AML-193 (cell line): ENCODE measurements around the gene EIF2S2.
A peak's percentile ranks its signal among the peaks of the same experiment; 100 is the strongest.

Source experiments
- DNase-seq, 2 experiments: peaks; one replicate each; lab custom pipeline; 2025; lab: John Stamatoyannopoulos, UW

The EIF2S2 gene

DNA sequence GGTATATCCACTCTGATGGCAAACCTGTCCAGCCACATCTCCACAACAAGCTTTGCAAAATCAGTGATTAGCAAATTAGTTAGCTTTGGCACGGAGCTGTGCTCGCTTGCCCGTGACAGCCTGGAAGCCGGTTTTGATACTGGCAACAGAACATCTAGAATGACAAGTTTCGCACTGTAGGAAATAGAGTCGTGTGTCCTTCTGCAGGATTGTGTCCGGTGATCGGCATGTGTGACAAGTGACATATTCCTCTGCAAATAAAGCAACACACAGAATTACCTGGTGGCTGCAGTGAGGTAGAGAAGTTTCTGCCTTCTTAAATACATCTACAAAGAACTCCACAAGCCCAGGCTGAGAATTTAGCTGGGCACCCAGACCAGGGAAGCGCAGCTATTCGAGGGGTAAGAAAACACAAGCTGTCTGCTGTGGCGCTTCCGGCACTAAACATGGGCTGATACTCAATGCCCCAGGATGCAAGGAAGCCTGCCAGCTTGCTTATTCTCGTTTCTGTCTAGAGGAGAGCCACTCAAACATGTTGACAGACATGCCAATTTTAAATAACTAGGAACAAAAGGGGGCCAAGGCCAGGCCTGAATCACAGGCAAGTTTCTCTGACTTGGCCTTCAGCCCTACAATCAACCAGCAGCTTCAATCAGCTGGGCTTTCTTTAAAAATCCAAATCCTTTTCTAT, 22.2 kb downstream of the EIF2S2 start:
- DNase-seq: no peak

DNA sequence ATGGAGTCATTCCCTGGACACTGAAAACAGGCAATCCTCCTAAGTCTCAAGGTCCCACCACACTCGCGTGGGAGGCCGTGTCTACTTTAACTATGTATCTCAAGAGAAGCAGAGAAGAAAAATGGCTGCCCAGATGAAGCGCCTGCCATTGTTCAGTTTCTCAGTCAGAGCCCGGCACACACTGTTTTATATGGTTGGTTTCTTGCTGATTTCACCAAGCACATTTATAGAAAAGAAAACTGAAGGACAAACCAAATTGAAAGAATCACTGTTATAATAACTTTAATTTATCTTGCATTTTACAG, 22.9 kb downstream of the EIF2S2 start:
- DNase-seq: no peak

- no peak for DNase-seq
Measured at GRCh38 chr20:34088305-34089174, 23.5 kb downstream of the EIF2S2 start.

GRCh38 chr20:34085544-34086040, 26.5 kb downstream of the EIF2S2 start:
- DNase-seq: no peak

- no peak for DNase-seq
Measured at GRCh38 chr20:34084227-34084923, 27.7 kb downstream of the EIF2S2 start.

GRCh38 chr20:34083781-34084180, 28.3 kb downstream of the EIF2S2 start:
- no peak for DNase-seq

- DNase-seq: no peak
Measured at GRCh38 chr20:34083137-34083536, 28.9 kb downstream of the EIF2S2 start.

- no peak for DNase-seq
Measured at GRCh38 chr20:34082232-34082887, 29.7 kb downstream of the EIF2S2 start.

GRCh38 chr20:34079818-34080217, 32.2 kb downstream of the EIF2S2 start:
- no peak for DNase-seq

DNA sequence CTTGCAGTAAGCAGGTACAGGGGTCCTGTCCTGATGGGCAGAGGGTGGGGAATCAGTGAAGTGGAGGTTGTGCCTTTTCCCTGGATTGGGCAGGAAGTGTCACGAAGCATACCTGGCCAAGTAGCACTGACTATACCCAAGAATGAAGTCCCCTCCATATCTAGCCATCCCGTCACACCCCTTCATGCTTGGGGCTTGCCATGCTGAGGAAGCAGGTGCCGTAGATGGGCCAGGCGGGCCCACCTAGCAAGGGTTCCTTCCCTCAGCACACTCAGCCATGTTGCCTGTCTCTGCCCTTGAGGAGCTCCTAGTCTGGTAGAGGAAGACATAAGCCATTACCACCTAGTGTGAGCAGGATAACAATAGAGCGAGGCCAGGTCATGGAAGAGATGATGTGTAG, 33.5 kb downstream of the EIF2S2 start:
- no peak for DNase-seq

DNA sequence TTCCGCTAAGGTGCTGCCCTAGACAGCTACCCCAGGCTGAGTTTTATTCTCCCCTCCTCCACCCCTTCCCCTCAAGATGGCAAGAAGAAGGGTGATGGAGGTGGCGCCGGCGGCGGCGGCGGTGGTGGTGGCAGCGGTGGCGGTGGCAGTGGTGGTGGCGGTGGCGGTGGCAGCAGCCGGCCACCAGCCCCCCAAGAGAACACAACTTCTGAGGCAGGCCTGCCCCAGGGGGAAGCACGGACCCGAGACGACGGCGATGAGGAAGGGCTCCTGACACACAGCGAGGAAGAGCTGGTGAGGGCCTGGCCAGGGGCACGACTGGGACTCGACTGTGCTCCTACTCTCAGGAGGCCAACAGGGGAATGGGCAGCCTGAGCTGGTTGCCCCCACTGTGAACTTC, 35.1 kb downstream of the EIF2S2 start:
- no peak for DNase-seq

- DNase-seq: no peak
Measured at GRCh38 chr20:34075647-34076046, 36.4 kb downstream of the EIF2S2 start.

GRCh38 chr20:34074101-34074760, 37.8 kb downstream of the EIF2S2 start:
- DNase-seq: no peak

DNA sequence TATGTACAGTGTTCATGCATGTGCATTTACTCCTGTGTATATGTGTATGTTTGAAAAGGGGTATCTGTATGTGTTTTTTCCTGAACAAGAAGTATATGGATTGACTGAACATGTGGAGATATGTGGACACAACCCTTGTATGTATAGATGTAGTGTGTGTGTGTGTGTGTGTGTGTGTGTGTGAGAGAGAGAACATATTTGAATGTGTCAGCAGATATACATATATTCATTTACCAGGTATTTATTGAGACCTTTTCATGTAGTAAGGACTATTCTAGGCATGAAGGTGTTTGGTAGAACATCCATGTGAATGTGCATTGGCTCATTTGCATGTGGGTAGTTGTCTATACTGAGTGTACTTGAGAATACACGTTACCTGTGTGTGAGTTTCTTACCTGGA, 39.3 kb downstream of the EIF2S2 start:
- no peak for DNase-seq

DNA sequence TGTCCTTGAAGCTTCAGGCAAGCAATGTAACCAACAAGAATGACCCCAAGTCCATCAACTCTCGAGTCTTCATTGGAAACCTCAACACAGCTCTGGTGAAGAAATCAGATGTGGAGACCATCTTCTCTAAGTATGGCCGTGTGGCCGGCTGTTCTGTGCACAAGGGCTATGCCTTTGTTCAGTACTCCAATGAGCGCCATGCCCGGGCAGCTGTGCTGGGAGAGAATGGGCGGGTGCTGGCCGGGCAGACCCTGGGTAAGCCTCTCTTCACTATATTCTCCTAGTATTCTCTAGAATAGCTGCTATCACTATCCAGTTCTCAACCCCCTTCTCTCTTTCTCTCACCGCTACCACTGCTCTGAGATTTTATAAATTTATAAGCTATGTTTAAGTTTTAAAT, 40.0 kb downstream of the EIF2S2 start:
- no peak for DNase-seq

- DNase-seq: no peak
Measured at GRCh38 chr20:34070859-34071258, 41.2 kb downstream of the EIF2S2 start.

DNA sequence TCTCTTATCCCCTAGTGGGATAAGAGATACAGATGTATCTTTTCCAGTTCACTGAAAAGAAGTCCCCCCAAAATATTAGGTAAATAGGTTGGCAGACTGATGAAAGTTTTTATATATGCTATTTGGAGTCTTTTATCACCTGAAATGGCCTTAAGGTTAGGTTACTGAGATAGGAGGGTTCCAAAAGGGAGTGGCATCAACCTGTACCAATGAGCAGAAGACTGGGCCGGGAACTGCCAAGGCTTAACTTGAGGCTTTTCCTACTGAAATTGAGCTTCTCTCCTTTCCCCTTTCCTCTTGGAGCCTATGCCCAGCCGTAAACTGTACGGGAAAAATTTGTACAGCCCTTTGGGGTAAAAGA, 42.0 kb downstream of the EIF2S2 start:
- DNase-seq: no peak

GRCh38 chr20:34069341-34070078, 42.5 kb downstream of the EIF2S2 start:
- DNase-seq: peak; percentile 48 to 49

GRCh38 chr20:34068001-34068400, 44.0 kb downstream of the EIF2S2 start:
- no peak for DNase-seq

DNA sequence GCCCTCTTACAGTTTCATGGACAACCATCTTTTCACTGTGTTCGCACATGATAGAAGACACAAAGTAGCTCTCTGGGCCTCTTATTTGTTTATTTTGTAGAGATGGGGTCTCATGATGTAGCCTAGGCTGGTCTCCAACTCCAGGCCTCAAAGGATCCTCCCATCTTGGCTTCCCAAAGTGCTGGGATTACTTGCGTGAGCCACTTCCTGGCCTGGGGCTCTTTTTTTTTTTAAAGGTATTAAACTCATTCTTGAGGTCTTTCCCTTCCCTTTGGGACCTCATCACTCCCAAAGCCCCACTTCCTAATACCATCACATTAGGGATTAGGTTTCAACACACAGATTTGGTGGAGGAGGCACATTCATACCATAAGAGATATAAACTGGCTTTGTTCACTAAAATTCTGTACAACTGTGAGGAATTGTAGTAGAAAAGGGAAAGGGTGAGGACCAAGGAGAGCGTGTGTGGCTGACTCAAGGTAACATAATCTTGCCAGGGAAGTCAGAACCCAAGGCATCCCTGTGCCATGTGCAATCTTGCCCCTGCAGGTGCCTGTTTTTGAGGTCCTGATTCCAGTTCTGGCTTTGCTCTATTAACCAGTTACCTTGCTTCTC, 45.5 kb downstream of the EIF2S2 start:
- no peak for DNase-seq

DNA sequence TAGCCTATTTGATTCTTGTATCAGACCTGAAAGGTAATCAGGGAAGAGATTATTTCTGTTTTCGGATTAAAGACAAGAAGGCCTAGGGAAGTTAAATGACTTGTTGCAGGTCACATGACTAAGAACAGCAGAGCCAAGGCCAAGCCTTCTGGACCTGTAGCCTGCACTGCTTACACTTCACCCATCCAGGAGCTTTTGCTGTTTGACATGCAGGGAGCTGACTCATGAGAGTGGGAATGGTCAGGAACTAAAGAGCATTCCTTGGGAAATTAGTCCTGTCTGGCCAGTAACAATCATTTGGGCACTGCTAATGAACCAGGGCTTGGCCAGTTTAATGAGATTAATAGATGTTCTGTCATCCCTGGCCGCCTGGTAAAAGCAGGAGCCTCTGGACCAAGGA, 46.8 kb downstream of the EIF2S2 start:
- no peak for DNase-seq
